ENCODE measurements around the gene MB21D2.

DNA sequence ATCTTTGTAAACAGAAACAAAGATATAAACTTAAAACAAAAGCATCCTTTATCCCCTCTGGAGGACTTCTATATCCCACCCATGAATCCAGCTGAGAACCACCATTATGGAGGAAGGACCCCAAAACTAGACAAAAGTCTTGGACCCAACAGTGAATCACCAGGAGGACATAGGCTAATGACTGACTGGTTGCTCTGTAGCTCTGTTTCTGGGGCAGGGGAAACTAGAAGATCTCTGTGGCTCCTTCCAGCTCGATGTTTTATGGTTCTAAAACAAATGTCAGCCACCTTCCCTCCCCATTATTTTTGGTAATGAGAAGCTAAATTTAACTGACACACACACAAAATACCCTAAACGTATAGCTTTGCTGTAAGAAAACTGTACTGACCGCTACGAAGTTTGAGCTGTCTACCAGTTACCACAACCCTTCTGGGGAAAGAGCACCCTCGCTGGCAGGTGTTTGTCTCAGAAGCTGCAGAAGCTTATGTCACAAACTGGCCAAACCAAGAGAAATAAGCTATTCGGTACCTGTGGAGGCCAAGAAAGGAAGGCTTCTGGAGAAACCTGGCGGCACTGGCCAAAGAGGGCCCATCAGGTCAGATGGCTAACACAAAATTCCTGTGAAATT is 36.4 kb downstream of the MB21D2 start:
- TF ChIP-seq, protein P1, sequence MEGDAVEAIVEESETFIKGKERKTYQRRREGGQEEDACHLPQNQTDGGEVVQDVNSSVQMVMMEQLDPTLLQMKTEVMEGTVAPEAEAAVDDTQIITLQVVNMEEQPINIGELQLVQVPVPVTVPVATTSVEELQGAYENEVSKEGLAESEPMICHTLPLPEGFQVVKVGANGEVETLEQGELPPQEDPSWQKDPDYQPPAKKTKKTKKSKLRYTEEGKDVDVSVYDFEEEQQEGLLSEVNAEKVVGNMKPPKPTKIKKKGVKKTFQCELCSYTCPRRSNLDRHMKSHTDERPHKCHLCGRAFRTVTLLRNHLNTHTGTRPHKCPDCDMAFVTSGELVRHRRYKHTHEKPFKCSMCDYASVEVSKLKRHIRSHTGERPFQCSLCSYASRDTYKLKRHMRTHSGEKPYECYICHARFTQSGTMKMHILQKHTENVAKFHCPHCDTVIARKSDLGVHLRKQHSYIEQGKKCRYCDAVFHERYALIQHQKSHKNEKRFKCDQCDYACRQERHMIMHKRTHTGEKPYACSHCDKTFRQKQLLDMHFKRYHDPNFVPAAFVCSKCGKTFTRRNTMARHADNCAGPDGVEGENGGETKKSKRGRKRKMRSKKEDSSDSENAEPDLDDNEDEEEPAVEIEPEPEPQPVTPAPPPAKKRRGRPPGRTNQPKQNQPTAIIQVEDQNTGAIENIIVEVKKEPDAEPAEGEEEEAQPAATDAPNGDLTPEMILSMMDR (IDR thresholded peaks at IDR 0.05; ENCODE audit: insufficient read depth, low read length) = no peak
- TF ChIP-seq, protein P2, sequence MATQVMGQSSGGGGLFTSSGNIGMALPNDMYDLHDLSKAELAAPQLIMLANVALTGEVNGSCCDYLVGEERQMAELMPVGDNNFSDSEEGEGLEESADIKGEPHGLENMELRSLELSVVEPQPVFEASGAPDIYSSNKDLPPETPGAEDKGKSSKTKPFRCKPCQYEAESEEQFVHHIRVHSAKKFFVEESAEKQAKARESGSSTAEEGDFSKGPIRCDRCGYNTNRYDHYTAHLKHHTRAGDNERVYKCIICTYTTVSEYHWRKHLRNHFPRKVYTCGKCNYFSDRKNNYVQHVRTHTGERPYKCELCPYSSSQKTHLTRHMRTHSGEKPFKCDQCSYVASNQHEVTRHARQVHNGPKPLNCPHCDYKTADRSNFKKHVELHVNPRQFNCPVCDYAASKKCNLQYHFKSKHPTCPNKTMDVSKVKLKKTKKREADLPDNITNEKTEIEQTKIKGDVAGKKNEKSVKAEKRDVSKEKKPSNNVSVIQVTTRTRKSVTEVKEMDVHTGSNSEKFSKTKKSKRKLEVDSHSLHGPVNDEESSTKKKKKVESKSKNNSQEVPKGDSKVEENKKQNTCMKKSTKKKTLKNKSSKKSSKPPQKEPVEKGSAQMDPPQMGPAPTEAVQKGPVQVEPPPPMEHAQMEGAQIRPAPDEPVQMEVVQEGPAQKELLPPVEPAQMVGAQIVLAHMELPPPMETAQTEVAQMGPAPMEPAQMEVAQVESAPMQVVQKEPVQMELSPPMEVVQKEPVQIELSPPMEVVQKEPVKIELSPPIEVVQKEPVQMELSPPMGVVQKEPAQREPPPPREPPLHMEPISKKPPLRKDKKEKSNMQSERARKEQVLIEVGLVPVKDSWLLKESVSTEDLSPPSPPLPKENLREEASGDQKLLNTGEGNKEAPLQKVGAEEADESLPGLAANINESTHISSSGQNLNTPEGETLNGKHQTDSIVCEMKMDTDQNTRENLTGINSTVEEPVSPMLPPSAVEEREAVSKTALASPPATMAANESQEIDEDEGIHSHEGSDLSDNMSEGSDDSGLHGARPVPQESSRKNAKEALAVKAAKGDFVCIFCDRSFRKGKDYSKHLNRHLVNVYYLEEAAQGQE (IDR thresholded peaks at IDR 0.05; ENCODE audit: insufficient replicate concordance, low read depth) = no peak
- TF ChIP-seq SPI1 (IDR thresholded peaks at IDR 0.05; ENCODE audit: borderline replicate concordance, low read depth) = no peak
